PC-9 (cell line): ENCODE data around the gene MPPED2. TPM values are rescaled to one million over a fixed set of nuclear protein-coding genes. Genes with fewer than 3 reads are reported as not detected.

ENCODE experiments used
- BruUV-seq: library from RNA; stranded (reverse); fragments of 400-500 nt; replicated peaks from 2 replicates; lab custom pipeline; 2021; lab: Mats Ljungman, UMichigan
- CTCF ChIA-PET: fragments of 300-600 bp; sonication (Branson Sonifier 250); formaldehyde crosslinking; loops from one replicate; lab custom pipeline; 2022; ENCODE audit warnings: antibody characterized with exemption; lab: Charles Lee
- POLR2A ChIA-PET: fragments of 300-600 bp; sonication (Branson Sonifier 250); formaldehyde crosslinking; loops from one replicate; lab custom pipeline; 2022; ENCODE audit warnings: antibody characterized with exemption; ENCODE audit not compliant: unreplicated experiment; lab: Charles Lee
- DNase-seq, 2 experiments: peaks; one replicate each; pipeline versions ENCODE4 v3.0.0 to v3.0.0-alpha.2; 2015 to 2022; ENCODE audit warnings: mixed read lengths in 1 of 2
- H2AFZ ChIP-seq: fragments of 200-600 bp; sonication (generic); 2 replicates; pipeline ENCODE4 v1.8.1; 2017; ENCODE audit warnings: antibody characterized with exemption
- H3F3A ChIP-seq: fragments of 200-600 bp; sonication (generic); 2 replicates; pipeline ENCODE4 v1.8.1; 2017; ENCODE audit warnings: antibody characterized with exemption, mild to moderate bottlenecking, low read depth; ENCODE audit not compliant: insufficient read depth
- H3K27ac ChIP-seq: fragments of 200-600 bp; sonication (generic); 2 replicates; pipeline ENCODE4 v1.6.1; 2016; ENCODE audit warnings: mixed run types
- H3K27me3 ChIP-seq: fragments of 200-600 bp; sonication (generic); 2 replicates; pipeline ENCODE4 v1.6.1; 2016; ENCODE audit warnings: low read depth, mixed run types; ENCODE audit not compliant: insufficient read depth
- H3K36me3 ChIP-seq: fragments of 200-600 bp; sonication (generic); 2 replicates; pipeline ENCODE4 v1.6.1; 2016; ENCODE audit warnings: low read depth, mixed run types
- H3K4me1 ChIP-seq: fragments of 200-600 bp; sonication (generic); replicated peaks from 2 replicates; pipeline ENCODE4 v1.6.1; 2016; ENCODE audit warnings: mixed run types; ENCODE audit not compliant: insufficient read depth
- H3K4me2 ChIP-seq: fragments of 200-600 bp; sonication (generic); 2 replicates; pipeline ENCODE4 v1.6.1; 2017; ENCODE audit warnings: mixed run types
- H3K4me3 ChIP-seq: fragments of 200-600 bp; sonication (generic); 2 replicates; pipeline ENCODE4 v1.6.1; 2016; ENCODE audit warnings: mixed run types
- H3K79me2 ChIP-seq: fragments of 200-600 bp; sonication (generic); 2 replicates; pipeline ENCODE4 v1.6.1; 2017; ENCODE audit warnings: low read depth, mixed run types
- H3K9me2 ChIP-seq: fragments of 200-600 bp; sonication (generic); 2 replicates; pipeline ENCODE4 v1.8.1; 2017; ENCODE audit warnings: mild to moderate bottlenecking; ENCODE audit not compliant: insufficient read depth
- H3K9me3 ChIP-seq: fragments of 200-600 bp; sonication (generic); 2 replicates; pipeline ENCODE4 v1.8.1; 2016; ENCODE audit warnings: low read depth; ENCODE audit not compliant: insufficient read depth
- H4K20me1 ChIP-seq: fragments of 200-600 bp; sonication (generic); 2 replicates; pipeline ENCODE4 v1.8.1; 2017; ENCODE audit not compliant: insufficient read depth
- CTCF ChIP-seq: fragments of 200-600 bp; sonication (generic); conservative IDR thresholded peaks from 2 replicates; pipeline ENCODE4 v1.6.1; 2017; ENCODE audit warnings: mixed run types, antibody characterized with exemption, mild to moderate bottlenecking, moderate library complexity
- EZH2 ChIP-seq: fragments of 200-600 bp; sonication (generic); IDR thresholded peaks from 2 replicates; pipeline ENCODE4 v1.8.0; 2017; ENCODE audit warnings: antibody characterized with exemption, low read depth
- intact Hi-C: fragments of 100-400 bp; cut with micrococcal nuclease; formaldehyde crosslinking; loops from one replicate; pipeline ENCODE4 v1.10.0; 2022; ENCODE audit not compliant: unreplicated experiment
- total RNA-seq: library from RNA; stranded (reverse); gene quantifications from 2 replicates; pipeline ENCODE4 v1.2.3, GENCODE V29; 2021

MPPED2 gene
- total RNA-seq, 1 experiment from 2014 or later = not detected

GRCh38 chr11:30381879-30382278 is 204.3 kb downstream of the MPPED2 start:
- H3K4me3 ChIP-seq = no peak overlapping the region
- DNase-seq = no peak
- H3K27ac ChIP-seq = no peak overlapping the region
- H3K9me3 ChIP-seq = no peaks in the 10 kb centered on the region
- TF ChIP-seq CTCF = no peak
- no peak for TF ChIP-seq EZH2
- ChIA-PET CTCF (no interaction called here), POLR2A (no interaction called here)
- H3K27me3 ChIP-seq = peaks cover 73% of the 10 kb centered on the region
- no peaks in the 10 kb centered on the region for H3K36me3 ChIP-seq
- BruUV-seq = no TSS peak
- no peaks in the 10 kb centered on the region for H3K79me2 ChIP-seq
- intact Hi-C loops = no loop called here
- H3F3A ChIP-seq = no peaks in the 10 kb centered on the region
- no peak overlapping the region for H2AFZ ChIP-seq
- H3K4me1 ChIP-seq = no peaks in the 10 kb centered on the region
- no peaks in the 10 kb centered on the region for H3K9me2 ChIP-seq
- no peaks in the 10 kb centered on the region; the same call in 1 of the 2 replicates for H4K20me1 ChIP-seq
- H3K4me2 ChIP-seq = no peak overlapping the region

- no TSS peak for BruUV-seq
- Histone ChIP-seq H3F3A (no peaks in the 10 kb centered on the region), H3K36me3 (no peaks in the 10 kb centered on the region)
These were observed 205.3 kb downstream of the MPPED2 start for GRCh38 chr11:30380846-30381245.

GRCh38 chr11:30377347-30377746 is 208.8 kb downstream of the MPPED2 start:
- H3K36me3 ChIP-seq = no peaks in the 10 kb centered on the region
- TF ChIP-seq EZH2 (no peak), CTCF (no peak)
- BruUV-seq = no TSS peak
- no peaks in the 10 kb centered on the region for H3K9me3 ChIP-seq
- H2AFZ ChIP-seq = no peak overlapping the region
- POLR2A ChIA-PET = no interaction called here
- no peak for DNase-seq
- H3K9me2 ChIP-seq = no peaks in the 10 kb centered on the region
- H3K4me1 ChIP-seq = no peaks in the 10 kb centered on the region
- peaks cover 82% of the 10 kb centered on the region for H3K27me3 ChIP-seq
- CTCF ChIA-PET = no interaction called here
- no peak overlapping the region for H3K4me3 ChIP-seq
- H3F3A ChIP-seq = no peaks in the 10 kb centered on the region
- no peak overlapping the region for H3K27ac ChIP-seq
- no peak overlapping the region for H3K4me2 ChIP-seq
- no peaks in the 10 kb centered on the region for H4K20me1 ChIP-seq
- intact Hi-C loops = no loop called here
- H3K79me2 ChIP-seq = no peaks in the 10 kb centered on the region

More at GRCh38 chr11:30380846-30381245, 205.3 kb downstream of the MPPED2 start:
- DNase-seq = no peak
- H4K20me1 ChIP-seq = no peaks in the 10 kb centered on the region; the same call in 1 of the 2 replicates
- H3K79me2 ChIP-seq = no peaks in the 10 kb centered on the region
- POLR2A ChIA-PET = no interaction called here
- H3K4me2 ChIP-seq = no peak overlapping the region
- TF ChIP-seq CTCF (no peak), EZH2 (no peak)
- no peak overlapping the region for H3K4me3 ChIP-seq
- peaks cover 77% of the 10 kb centered on the region for H3K27me3 ChIP-seq
- no peaks in the 10 kb centered on the region for H3K9me3 ChIP-seq
- H3K4me1 ChIP-seq = no peaks in the 10 kb centered on the region
- intact Hi-C loops = no loop called here
- no peak overlapping the region for H2AFZ ChIP-seq
- no peaks in the 10 kb centered on the region for H3K9me2 ChIP-seq
- CTCF ChIA-PET = no interaction called here
- H3K27ac ChIP-seq = no peak overlapping the region
